Stimulated activated naive CD8-positive, alpha-beta T cell treated with anti-CD3 and anti-CD28 coated beads, Interleukin-15, Interleukin-2, amounts not matched to agents 100 ng/mL and 50 ng/mL, for 24 hours (primary cell): Measurements from ENCODE around the gene ZNF595.
"Not testable (repeated sequence)": the region's sequence is repeated elsewhere in the genome, so short reads cannot be mapped to it uniquely, and the experiment has no call there.

ENCODE experiments used
- H3K27ac Mint-ChIP-seq: one replicate; pipeline ENCODE4 v1.8.0; 2021; ENCODE audit warnings: mild to moderate bottlenecking, mixed read lengths
- H3K27me3 Mint-ChIP-seq: one replicate; pipeline ENCODE4 v1.8.0; 2021; ENCODE audit warnings: mixed read lengths
- H3K36me3 Mint-ChIP-seq: one replicate; pipeline ENCODE4 v1.8.0; 2021; ENCODE audit warnings: low read depth, mixed read lengths
- H3K4me1 Mint-ChIP-seq: one replicate; pipeline ENCODE4 v1.8.0; 2021; ENCODE audit warnings: low read depth, mixed read lengths
- H3K4me3 Mint-ChIP-seq: one replicate; pipeline ENCODE4 v1.8.0; 2021; ENCODE audit warnings: mild to moderate bottlenecking, mixed read lengths
- H3K9me3 Mint-ChIP-seq: one replicate; pipeline ENCODE4 v1.8.0; 2021; ENCODE audit warnings: mixed read lengths

The ZNF595 gene

DNA sequence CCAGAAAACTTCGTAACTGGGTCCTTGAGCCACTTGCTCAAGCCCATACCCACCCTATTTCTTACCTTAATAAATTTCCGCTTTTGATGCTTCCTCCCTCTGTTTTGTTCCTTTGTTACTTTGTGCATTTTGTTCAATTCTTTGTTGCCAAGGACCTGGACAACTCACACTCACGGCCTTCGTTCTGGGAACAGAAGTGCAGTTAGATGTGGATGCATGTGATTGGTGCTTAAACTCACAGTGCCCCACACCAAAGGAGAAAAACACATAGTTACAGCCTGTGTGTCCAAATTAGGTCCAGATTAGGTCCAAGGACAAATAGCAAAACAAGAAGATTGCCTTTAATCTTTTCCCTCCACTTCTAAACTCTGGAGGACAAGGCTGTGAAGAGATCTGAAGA, 1.9 kb upstream of the ZNF595 start:
- H3K36me3 Mint-ChIP-seq, H3K4me3 Mint-ChIP-seq: not testable (repeated sequence)

GRCh38 chr4:51655-52277, 1.4 kb upstream of the ZNF595 start:
- H3K9me3 Mint-ChIP-seq = not testable (repeated sequence)

More for the DNA sequence above, 1.9 kb upstream of the ZNF595 start:
- not testable (repeated sequence) for H3K27ac Mint-ChIP-seq, H3K27me3 Mint-ChIP-seq, H3K4me1 Mint-ChIP-seq, H3K9me3 Mint-ChIP-seq

DNA sequence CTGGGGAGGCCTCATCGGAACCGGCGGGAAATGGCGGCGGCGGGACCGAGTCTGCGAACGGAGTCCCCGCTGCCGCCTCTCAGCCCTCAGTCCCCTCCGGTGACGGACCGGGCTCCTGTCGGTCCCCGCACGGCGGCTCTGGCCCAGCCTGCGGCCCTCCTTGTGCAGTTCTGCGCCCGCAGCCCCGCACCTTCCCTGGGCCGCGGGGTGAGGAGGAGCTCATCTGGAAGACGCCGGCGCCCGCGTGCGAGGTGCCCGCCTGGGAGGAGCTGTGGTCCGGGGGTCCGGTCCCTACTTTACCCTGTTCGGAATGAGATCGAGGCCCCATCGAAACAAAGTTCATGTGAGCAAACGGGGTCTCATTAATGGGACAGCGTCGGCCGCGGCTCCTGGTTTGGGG, 400 bp downstream of the ZNF595 start:
- H3K4me1 Mint-ChIP-seq, H3K9me3 Mint-ChIP-seq, H3K36me3 Mint-ChIP-seq, H3K27ac Mint-ChIP-seq, H3K4me3 Mint-ChIP-seq, H3K27me3 Mint-ChIP-seq: not testable (repeated sequence)

More at GRCh38 chr4:51655-52277, 1.4 kb upstream of the ZNF595 start:
- H3K27me3 Mint-ChIP-seq, H3K27ac Mint-ChIP-seq, H3K36me3 Mint-ChIP-seq, H3K4me1 Mint-ChIP-seq, H3K4me3 Mint-ChIP-seq: not testable (repeated sequence)

GRCh38 chr4:64733-65132, 11.6 kb downstream of the ZNF595 start:
- H3K36me3 Mint-ChIP-seq = peaks cover 13% of the 10 kb centered on the region
- H3K4me3 Mint-ChIP-seq, H3K27me3 Mint-ChIP-seq, H3K4me1 Mint-ChIP-seq, H3K27ac Mint-ChIP-seq: not testable (repeated sequence)
- peaks cover 12% of the 10 kb centered on the region for H3K9me3 Mint-ChIP-seq

- peaks cover 74% of the 10 kb centered on the region for H3K36me3 Mint-ChIP-seq
- no peak overlapping the region for H3K4me3 Mint-ChIP-seq
- no peak overlapping the region for H3K27ac Mint-ChIP-seq
- peaks cover 57% of the 10 kb centered on the region for H3K9me3 Mint-ChIP-seq
- H3K27me3 Mint-ChIP-seq = no peaks in the 10 kb centered on the region
- no peaks in the 10 kb centered on the region for H3K4me1 Mint-ChIP-seq
Observed at GRCh38 chr4:71830-72229, 18.7 kb downstream of the ZNF595 start.

DNA sequence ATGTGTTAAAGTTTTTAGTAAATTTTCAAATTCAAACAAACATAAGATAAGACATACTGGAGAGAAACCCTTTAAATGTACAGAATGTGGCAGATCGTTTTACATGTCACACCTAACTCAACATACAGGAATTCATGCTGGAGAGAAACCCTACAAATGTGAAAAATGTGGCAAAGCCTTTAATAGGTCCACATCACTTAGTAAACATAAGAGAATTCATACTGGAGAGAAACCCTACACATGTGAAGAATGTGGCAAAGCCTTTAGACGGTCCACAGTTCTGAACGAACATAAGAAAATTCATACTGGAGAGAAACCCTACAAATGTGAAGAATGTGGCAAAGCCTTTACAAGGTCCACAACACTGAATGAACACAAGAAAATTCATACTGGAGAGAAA, 32.8 kb downstream of the ZNF595 start:
- Mint-ChIP-seq H3K4me3 (no peak overlapping the region), H3K4me1 (no peaks in the 10 kb centered on the region), H3K9me3 (peaks cover 63% of the 10 kb centered on the region), H3K27me3 (no peaks in the 10 kb centered on the region), H3K27ac (no peak overlapping the region), H3K36me3 (peaks cover 77% of the 10 kb centered on the region)

GRCh38 chr4:86559-87324, 33.6 kb downstream of the ZNF595 start:
- H3K9me3 Mint-ChIP-seq = peaks cover 60% of the 10 kb centered on the region
- not testable (repeated sequence) for H3K4me3 Mint-ChIP-seq

GRCh38 chr4:98386-98785, 45.3 kb downstream of the ZNF595 start:
- Mint-ChIP-seq H3K4me1 (no peaks in the 10 kb centered on the region), H3K27ac (no peak overlapping the region), H3K36me3 (peaks cover 18% of the 10 kb centered on the region), H3K4me3 (no peak overlapping the region), H3K9me3 (peaks cover 40% of the 10 kb centered on the region), H3K27me3 (no peaks in the 10 kb centered on the region)

More at GRCh38 chr4:86559-87324, 33.6 kb downstream of the ZNF595 start:
- H3K36me3 Mint-ChIP-seq = peaks cover 76% of the 10 kb centered on the region
- not testable (repeated sequence) for H3K4me1 Mint-ChIP-seq, H3K27me3 Mint-ChIP-seq, H3K27ac Mint-ChIP-seq

DNA sequence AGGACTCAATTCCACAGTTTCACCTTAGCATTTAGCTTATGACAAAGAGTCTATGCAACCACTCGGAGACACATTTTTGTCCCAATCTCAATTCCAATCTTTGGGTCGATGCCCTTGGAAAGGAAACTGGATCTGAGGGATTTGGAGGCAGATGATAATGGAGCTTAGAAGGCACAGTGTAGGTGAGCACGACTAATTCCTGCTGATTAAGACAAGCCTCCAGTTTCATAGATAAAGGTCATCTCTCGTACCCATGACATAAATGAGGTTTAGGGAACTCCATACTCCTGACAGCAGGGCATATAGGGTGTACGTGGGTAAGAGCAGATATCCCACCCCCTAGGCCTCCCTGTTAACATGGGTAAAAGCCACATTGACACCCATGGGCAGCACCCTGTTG, 46.7 kb downstream of the ZNF595 start:
- H3K36me3 Mint-ChIP-seq = peaks cover 11% of the 10 kb centered on the region
- H3K4me1 Mint-ChIP-seq = no peaks in the 10 kb centered on the region
- H3K27ac Mint-ChIP-seq = no peak overlapping the region
- peaks cover 35% of the 10 kb centered on the region for H3K9me3 Mint-ChIP-seq
- H3K27me3 Mint-ChIP-seq = peaks cover 4% of the 10 kb centered on the region
- no peak overlapping the region for H3K4me3 Mint-ChIP-seq

- Mint-ChIP-seq H3K27ac (no peak overlapping the region), H3K36me3 (peaks cover 31% of the 10 kb centered on the region), H3K27me3 (peaks cover 58% of the 10 kb centered on the region), H3K4me1 (no peaks in the 10 kb centered on the region), H3K9me3 (peaks cover 51% of the 10 kb centered on the region), H3K4me3 (no peak overlapping the region)
Observed at GRCh38 chr4:107083-107443, 53.9 kb downstream of the ZNF595 start.

- Mint-ChIP-seq H3K4me1 (no peaks in the 10 kb centered on the region), H3K36me3 (peaks cover 31% of the 10 kb centered on the region), H3K9me3 (peaks cover 46% of the 10 kb centered on the region), H3K27ac (no peak overlapping the region), H3K4me3 (no peak overlapping the region), H3K27me3 (peaks cover 58% of the 10 kb centered on the region)
Observed at GRCh38 chr4:107444-108429, 54.6 kb downstream of the ZNF595 start.

DNA sequence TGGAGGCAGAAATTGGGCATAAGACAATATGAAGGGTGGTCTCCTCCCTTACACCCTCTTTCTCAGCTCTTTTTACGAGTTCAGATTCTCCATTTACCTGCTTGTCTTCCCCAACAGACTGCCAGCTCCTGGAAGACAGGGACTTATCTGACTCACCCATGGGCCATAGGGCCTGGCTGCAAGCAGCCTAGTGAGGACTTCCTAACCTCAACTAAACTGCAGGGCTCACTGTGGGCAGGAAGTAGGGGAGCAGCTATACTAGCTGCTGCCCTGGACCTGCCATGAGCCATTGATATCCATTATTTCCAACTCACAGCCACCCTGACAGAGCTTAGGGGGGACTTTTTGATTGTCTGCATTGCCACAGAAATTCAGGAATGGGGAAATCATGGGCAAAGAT, 59.6 kb downstream of the ZNF595 start:
- H3K4me1 Mint-ChIP-seq = peaks cover 8% of the 10 kb centered on the region
- peaks cover 37% of the 10 kb centered on the region for H3K9me3 Mint-ChIP-seq
- H3K27ac Mint-ChIP-seq = no peak overlapping the region
- peaks cover 32% of the 10 kb centered on the region for H3K27me3 Mint-ChIP-seq
- H3K36me3 Mint-ChIP-seq = peaks cover 19% of the 10 kb centered on the region
- no peak overlapping the region for H3K4me3 Mint-ChIP-seq

DNA sequence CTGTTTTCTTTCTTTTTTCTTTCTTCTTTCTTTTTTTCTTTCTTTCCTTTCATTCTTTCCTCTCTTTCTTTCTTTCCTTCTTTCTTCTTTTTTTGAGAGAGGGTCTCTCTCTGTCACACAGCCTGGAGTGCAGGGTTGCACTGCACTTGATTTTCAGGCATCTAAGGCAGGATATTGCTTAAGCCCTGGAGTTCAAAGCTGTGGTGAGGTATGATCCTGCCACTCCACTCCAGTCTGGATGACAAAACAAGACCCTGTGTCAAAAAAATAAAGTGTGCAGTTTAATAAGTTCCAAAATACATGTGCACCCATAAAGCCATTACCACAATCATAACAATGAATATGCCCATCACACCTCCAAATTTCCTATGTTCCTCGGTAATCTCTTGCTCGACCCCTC, 60.6 kb downstream of the ZNF595 start:
- H3K9me3 Mint-ChIP-seq = peaks cover 41% of the 10 kb centered on the region
- peaks cover 11% of the 10 kb centered on the region for H3K36me3 Mint-ChIP-seq

DNA sequence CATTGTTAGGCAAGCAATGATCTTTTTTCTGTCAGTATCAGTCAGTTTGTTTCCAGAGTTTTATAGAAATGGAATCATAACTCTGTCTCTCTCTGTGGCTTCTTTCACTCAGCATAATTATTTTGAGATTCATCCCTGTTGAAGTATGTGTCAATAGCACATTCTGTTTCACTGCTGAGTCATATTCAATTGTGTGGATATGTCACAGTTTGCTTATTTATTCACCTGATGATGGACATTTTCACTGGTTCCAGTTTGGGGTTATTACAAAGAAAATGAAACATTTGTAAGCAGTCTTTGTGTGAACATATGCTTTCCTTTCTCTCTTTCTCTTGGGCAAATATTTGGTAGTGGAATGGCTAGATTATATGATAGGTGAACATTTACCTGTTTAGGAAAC, 61.0 kb downstream of the ZNF595 start:
- peaks cover 18% of the 10 kb centered on the region for H3K27me3 Mint-ChIP-seq
- no peak overlapping the region for H3K4me3 Mint-ChIP-seq
- peaks cover 8% of the 10 kb centered on the region for H3K4me1 Mint-ChIP-seq
- H3K27ac Mint-ChIP-seq = no peak overlapping the region
- H3K9me3 Mint-ChIP-seq = peaks cover 37% of the 10 kb centered on the region
- H3K36me3 Mint-ChIP-seq = peaks cover 7% of the 10 kb centered on the region

More for the DNA sequence above, 60.6 kb downstream of the ZNF595 start:
- Mint-ChIP-seq H3K27me3 (peaks cover 22% of the 10 kb centered on the region), H3K27ac (no peak overlapping the region), H3K4me3 (no peak overlapping the region), H3K4me1 (peaks cover 8% of the 10 kb centered on the region)

DNA sequence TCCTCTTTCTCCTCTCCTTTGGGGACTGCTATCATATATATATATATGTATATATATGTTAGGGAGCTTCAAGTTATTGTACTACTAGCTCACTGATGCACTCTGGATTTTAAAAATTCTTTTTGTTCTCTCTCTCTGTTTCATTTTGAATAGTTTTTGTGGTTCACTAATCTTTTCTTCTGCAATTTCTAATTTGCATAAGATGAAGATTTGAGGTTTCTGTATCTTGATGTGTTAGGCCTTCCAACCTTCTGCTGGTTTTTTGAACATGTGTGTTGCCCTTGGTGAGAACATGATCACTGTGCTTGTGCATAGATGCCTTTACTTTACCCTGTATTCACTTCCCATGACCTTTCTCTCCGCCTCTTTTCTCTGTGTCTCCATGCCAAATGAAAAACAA, 63.4 kb downstream of the ZNF595 start:
- peaks cover 2% of the 10 kb centered on the region for H3K27me3 Mint-ChIP-seq
- peaks cover 36% of the 10 kb centered on the region for H3K9me3 Mint-ChIP-seq
- H3K27ac Mint-ChIP-seq = no peak overlapping the region
- no peak overlapping the region for H3K4me3 Mint-ChIP-seq
- H3K36me3 Mint-ChIP-seq = peaks cover 11% of the 10 kb centered on the region
- H3K4me1 Mint-ChIP-seq = peaks cover 21% of the 10 kb centered on the region
